Measurements from ENCODE around the gene RANBP3.

Gene RANBP3

DNA sequence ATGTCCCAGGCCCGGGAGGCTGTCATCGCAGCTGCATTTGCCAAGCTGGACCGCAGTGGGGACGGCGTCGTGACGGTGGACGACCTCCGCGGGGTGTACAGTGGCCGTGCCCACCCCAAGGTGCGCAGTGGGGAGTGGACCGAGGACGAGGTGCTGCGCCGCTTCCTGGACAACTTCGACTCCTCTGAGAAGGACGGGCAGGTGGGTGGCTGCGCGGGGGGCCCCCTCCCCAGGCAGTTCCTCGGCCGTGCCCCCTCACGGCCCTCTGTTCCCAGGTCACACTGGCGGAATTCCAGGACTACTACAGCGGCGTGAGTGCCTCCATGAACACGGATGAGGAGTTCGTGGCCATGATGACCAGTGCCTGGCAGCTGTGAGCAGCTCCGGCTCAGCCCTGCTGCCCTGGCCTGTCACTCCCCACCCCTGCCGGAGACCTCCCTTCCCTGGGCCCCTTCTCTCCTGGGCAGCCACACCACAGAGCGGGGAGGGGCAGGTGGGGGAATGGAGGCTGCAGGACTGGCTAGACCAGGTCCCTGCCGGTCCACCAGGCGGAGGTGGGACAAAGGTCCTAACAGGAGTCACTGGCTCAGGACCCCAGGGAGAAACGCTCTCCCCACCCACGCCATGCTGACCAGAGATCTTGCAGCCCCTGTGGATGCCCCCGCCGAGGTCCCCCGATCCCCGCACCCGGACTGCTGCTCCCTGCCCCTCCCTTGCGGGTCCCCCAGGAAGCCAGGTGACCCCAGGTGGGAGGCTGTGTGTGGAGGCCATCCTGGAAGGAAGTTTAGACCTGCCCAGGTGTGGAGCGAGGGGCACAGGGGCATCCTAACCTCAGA lies 62.8 kb downstream of the RANBP3 start:
- TF ChIP-seq, protein P1, sequence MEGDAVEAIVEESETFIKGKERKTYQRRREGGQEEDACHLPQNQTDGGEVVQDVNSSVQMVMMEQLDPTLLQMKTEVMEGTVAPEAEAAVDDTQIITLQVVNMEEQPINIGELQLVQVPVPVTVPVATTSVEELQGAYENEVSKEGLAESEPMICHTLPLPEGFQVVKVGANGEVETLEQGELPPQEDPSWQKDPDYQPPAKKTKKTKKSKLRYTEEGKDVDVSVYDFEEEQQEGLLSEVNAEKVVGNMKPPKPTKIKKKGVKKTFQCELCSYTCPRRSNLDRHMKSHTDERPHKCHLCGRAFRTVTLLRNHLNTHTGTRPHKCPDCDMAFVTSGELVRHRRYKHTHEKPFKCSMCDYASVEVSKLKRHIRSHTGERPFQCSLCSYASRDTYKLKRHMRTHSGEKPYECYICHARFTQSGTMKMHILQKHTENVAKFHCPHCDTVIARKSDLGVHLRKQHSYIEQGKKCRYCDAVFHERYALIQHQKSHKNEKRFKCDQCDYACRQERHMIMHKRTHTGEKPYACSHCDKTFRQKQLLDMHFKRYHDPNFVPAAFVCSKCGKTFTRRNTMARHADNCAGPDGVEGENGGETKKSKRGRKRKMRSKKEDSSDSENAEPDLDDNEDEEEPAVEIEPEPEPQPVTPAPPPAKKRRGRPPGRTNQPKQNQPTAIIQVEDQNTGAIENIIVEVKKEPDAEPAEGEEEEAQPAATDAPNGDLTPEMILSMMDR (IDR thresholded peaks at IDR 0.05; ENCODE audit: low read length): no peak
- TF ChIP-seq EZH2phosphoT487 (IDR thresholded peaks at IDR 0.05; ENCODE audit: low read length): no peak
- no peak for TF ChIP-seq EZH2 (optimal IDR thresholded peaks at IDR 0.05; ENCODE audit: low read depth, low read length)
- H3K9me3 ChIP-seq (replicated peaks; ENCODE audit: insufficient read depth, low read length): no peaks in the 10 kb centered on the region
- H3K9me2 ChIP-seq (replicated peaks; ENCODE audit: insufficient read depth, low read length): no peaks in the 10 kb centered on the region
- no peaks in the 10 kb centered on the region for H3K4me1 ChIP-seq (ENCODE audit: low read length)
- H3K4me2 ChIP-seq (ENCODE audit: low read depth, low read length): no peak overlapping the region
- no peaks in the 10 kb centered on the region for H3F3A ChIP-seq (ENCODE audit: insufficient read depth, low read length)
- peaks cover 4% of the 10 kb centered on the region; the same call in 1 of the 2 replicates for H3K36me3 ChIP-seq (replicated peaks; ENCODE audit: insufficient read depth, low read length)
- H2AFZ ChIP-seq (ENCODE audit: low read length): no peak overlapping the region
- no peak for DNase-seq
- H3K9ac ChIP-seq (ENCODE audit: low read length): no peak overlapping the region
- no peaks in the 10 kb centered on the region for H3K79me2 ChIP-seq (ENCODE audit: low read length)
- no peak overlapping the region for H3K4me3 ChIP-seq (ENCODE audit: low read length)
- H4K20me1 ChIP-seq (ENCODE audit: insufficient read depth, low read length): no peaks in the 10 kb centered on the region
- no peaks in the 10 kb centered on the region for H3K27me3 ChIP-seq (replicated peaks; ENCODE audit: insufficient read depth, low read length)
- H3K27ac ChIP-seq (ENCODE audit: low read length): no peak overlapping the region

DNA sequence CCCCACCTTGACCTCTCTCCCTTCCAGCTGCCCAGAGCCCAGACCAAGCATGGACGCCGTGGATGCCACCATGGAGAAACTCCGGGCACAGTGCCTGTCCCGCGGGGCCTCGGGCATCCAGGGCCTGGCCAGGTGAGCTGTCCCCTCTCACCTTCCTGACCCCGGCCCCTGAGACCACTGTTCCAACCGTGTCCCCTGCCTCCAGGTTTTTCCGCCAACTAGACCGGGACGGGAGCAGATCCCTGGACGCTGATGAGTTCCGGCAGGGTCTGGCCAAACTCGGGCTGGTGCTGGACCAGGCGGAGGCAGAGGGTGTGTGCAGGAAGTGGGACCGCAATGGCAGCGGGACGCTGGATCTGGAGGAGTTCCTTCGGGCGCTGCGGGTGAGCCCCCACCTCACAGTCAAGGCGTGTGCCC lies 63.6 kb downstream of the RANBP3 start:
- H3K27ac ChIP-seq (ENCODE audit: low read length): no peak overlapping the region

DNA sequence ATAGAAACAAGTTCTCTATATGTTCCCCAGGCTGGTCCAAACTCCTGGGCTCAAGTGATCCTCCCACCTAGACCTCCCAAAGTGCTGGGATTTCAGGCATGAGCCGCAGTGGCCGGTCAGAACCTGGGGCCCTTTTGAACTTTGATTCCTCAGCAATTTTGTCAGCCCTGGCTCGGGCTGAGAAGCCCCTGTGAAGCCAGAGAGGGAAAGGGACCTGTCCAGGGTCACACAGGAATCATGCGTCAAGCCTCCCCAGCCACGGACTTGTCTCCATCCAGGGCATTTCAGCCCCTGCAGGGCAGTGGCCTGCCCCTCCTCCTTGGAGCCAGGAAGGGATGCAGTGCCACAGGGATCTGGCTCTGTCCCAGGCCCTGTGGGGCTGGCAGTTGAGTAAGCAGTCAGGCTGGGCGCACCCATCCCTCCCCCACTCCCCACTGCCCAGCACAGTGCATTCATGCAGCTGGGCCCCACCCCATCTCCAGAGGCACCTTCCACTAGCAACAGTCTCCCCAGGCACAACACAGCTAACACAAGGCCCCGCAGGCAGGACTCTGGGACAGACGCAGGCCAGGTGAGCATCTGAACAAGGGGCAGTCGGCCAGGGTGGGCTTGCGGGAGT lies 64.1 kb downstream of the RANBP3 start, which contains the start of gene CAPS:
TSS of gene CAPS (plus strand) at position 516 of the 619 bp plus-strand sequence. CDS start 153 bp downstream, outside the sequence.
- Histone ChIP-seq H3K4me2 (ENCODE audit: low read depth, low read length) (no peak within 1 kb of the TSS), H4K20me1 (ENCODE audit: insufficient read depth, low read length) (no peaks in the 10 kb centered on the region), H3K36me3 (replicated peaks; ENCODE audit: insufficient read depth, low read length) (no peaks in the 10 kb centered on the region; the same call in 1 of the 2 replicates), H3F3A (ENCODE audit: insufficient read depth, low read length) (no peaks in the 10 kb centered on the region), H3K79me2 (ENCODE audit: low read length) (no peaks in the 10 kb centered on the region), H3K27me3 (replicated peaks; ENCODE audit: insufficient read depth, low read length) (no peaks in the 10 kb centered on the region), H3K27ac (ENCODE audit: low read length) (no peak within 1 kb of the TSS), H3K4me3 (ENCODE audit: low read length) (no peak within 1 kb of the TSS), H3K4me1 (ENCODE audit: low read length) (no peaks in the 10 kb centered on the region), H3K9me3 (replicated peaks; ENCODE audit: insufficient read depth, low read length) (no peaks in the 10 kb centered on the region), H2AFZ (ENCODE audit: low read length) (no peak within 1 kb of the TSS), H3K9me2 (replicated peaks; ENCODE audit: insufficient read depth, low read length) (no peaks in the 10 kb centered on the region), H3K9ac (ENCODE audit: low read length) (no peak within 1 kb of the TSS)
- TF ChIP-seq, protein P1 (IDR thresholded peaks at IDR 0.05; ENCODE audit: low read length): no peak
- no peak for TF ChIP-seq EZH2 (optimal IDR thresholded peaks at IDR 0.05; ENCODE audit: low read depth, low read length)
- TF ChIP-seq EZH2phosphoT487 (IDR thresholded peaks at IDR 0.05; ENCODE audit: low read length): no peak
- DNase-seq: no peak

More for the DNA sequence above, 63.6 kb downstream of the RANBP3 start:
- Histone ChIP-seq H3K9me2 (replicated peaks; ENCODE audit: insufficient read depth, low read length) (no peaks in the 10 kb centered on the region), H3K4me3 (ENCODE audit: low read length) (no peak overlapping the region), H3K36me3 (replicated peaks; ENCODE audit: insufficient read depth, low read length) (peaks cover 2% of the 10 kb centered on the region; the same call in 1 of the 2 replicates), H3K27me3 (replicated peaks; ENCODE audit: insufficient read depth, low read length) (no peaks in the 10 kb centered on the region), H3K4me1 (ENCODE audit: low read length) (no peaks in the 10 kb centered on the region), H3F3A (ENCODE audit: insufficient read depth, low read length) (no peaks in the 10 kb centered on the region), H3K79me2 (ENCODE audit: low read length) (no peaks in the 10 kb centered on the region), H3K4me2 (ENCODE audit: low read depth, low read length) (no peak overlapping the region), H4K20me1 (ENCODE audit: insufficient read depth, low read length) (no peaks in the 10 kb centered on the region), H2AFZ (ENCODE audit: low read length) (no peak overlapping the region), H3K9me3 (replicated peaks; ENCODE audit: insufficient read depth, low read length) (no peaks in the 10 kb centered on the region), H3K9ac (ENCODE audit: low read length) (no peak overlapping the region)
- no peak for DNase-seq
- TF ChIP-seq EZH2 (optimal IDR thresholded peaks at IDR 0.05; ENCODE audit: low read depth, low read length) (no peak), EZH2phosphoT487 (IDR thresholded peaks at IDR 0.05; ENCODE audit: low read length) (no peak)
- TF ChIP-seq, protein P1 (IDR thresholded peaks at IDR 0.05; ENCODE audit: low read length): no peak

All from MM.1S (cell line).